Gastrocnemius medialis (tissue), 4 donors: ENCODE data around the gene ANKRD12.

ENCODE experiments used
- CTCF ChIP-seq, 5 experiments: fragments of 450-650 bp in 3 of 5; fragments of 200-600 bp in 2 of 5; sonication (generic) in 2 of 5; IDR thresholded peaks in 4 of 5; conservative IDR thresholded peaks in 1 of 5; 1 replicate in 4 of 5; 2 replicates in 1 of 5; pipeline ENCODE4 v1.5.1; 2016 to 2019; ENCODE audit warnings: antibody characterized with exemption in 5 of 5, mild to moderate bottlenecking in 3 of 5, moderate library complexity in 3 of 5
- POLR2A ChIP-seq, 2 donors: fragments of 450-650 bp; IDR thresholded peaks; one replicate each; pipeline ENCODE4 v1.6.1; 2017; ENCODE audit warnings: antibody characterized with exemption in 2 of 2, mild to moderate bottlenecking in 2 of 2, moderate library complexity in 2 of 2

DNA sequence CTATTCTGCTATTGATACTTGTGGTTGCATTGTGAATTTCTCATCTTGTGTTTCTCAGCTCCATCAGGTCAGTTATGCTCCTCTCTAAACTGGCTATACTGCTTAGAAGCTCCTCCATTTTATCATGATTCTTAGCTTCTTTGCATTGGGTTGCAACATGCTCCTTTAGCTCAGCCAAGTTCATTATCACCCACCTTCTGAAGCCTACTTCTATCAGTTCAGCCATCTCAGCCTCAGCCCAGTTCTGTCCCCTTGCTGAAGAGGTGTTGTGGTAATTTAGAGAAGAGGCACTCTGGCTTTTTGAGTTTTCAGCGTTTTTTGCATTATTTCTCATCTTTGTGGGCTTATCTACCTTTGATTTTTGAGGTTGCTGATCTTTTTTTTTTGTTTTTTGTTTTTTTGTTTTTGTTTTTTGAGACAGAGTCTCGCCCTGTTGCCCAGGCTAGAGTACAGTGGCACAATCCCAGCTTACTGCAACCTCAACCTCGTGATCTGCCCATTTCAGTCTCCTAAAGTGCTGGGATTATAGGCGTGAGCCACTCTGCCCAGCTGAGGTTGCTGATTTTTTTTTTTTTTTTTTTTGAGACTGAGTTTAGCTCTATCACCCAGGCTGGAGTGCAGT is 36.0 kb downstream of the ANKRD12 start:
- TF ChIP-seq CTCF (IDR thresholded peaks at IDR 0.05 in 4 of 5, conservative IDR thresholded peaks at IDR 0.05 in 1 of 5) (no peak), POLR2A (IDR thresholded peaks at IDR 0.05) (no peak)
